HG03378 (cell line): ENCODE data around the gene GSC2.

Source experiments
- ATAC-seq: cut with Tn5 transposase; IDR thresholded peaks from one replicate; pipeline ENCODE4 v1.9.1; 2021; ENCODE audit warnings: mild to moderate bottlenecking, moderate library complexity; ENCODE audit not compliant: unreplicated experiment

The GSC2 gene

DNA sequence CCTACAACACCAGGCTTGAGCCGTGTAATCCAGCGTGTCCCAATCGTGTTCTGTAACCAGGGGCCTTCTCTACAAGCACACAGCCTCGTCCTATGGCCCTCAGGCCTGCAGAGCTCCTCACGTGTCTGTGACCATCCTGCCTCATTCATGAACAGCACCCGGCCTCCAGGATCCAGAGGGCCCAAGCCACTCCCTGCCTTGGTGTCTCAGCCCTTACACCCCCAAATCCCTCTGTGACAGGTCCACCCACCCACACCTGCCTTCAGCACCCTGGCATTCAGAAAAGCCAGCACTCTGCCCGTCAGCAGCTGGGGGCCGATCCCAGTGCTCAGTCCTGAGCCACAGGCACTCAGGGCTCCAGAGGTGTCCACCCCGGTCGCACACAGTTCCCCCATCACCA, 13.2 kb downstream of the GSC2 start:
- no peak for ATAC-seq

- no peak for ATAC-seq
Measured at GRCh38 chr22:19134874-19135273, 15.2 kb downstream of the GSC2 start.

GRCh38 chr22:19134176-19134831, 15.8 kb downstream of the GSC2 start:
- no peak for ATAC-seq

DNA sequence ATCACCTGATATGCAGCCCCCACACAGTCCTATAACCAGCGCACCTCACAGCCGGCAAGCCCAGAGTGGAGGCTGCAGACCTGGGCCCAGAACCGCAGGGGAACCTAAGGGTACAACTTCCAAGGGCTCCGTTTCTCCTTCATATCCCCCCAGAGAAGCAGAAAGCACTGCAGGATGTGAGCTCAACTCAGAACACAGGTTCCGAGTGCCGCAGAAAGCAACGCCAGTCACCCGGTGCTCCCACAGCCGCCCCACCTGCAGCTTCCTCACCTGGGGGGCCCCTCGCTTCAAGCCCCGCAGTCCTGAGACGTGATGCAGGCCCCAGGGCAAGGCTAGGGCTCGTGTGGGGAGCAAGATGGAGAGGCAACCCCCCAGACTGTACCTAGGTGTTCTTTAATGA, 16.5 kb downstream of the GSC2 start:
- no peak for ATAC-seq

GRCh38 chr22:19132693-19133400, 17.2 kb downstream of the GSC2 start:
- no peak for ATAC-seq

- ATAC-seq = no peak
Measured at GRCh38 chr22:19132153-19132552, 17.9 kb downstream of the GSC2 start.

DNA sequence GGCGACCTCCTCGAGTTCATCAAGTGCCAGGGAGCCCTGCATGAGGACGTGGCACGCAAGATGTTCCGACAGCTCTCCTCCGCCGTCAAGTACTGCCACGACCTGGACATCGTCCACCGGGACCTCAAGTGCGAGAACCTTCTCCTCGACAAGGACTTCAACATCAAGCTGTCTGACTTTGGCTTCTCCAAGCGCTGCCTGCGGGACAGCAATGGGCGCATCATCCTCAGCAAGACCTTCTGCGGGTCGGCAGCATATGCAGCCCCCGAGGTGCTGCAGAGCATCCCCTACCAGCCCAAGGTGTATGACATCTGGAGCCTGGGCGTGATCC, 18.4 kb downstream of the GSC2 start:
- no peak for ATAC-seq

DNA sequence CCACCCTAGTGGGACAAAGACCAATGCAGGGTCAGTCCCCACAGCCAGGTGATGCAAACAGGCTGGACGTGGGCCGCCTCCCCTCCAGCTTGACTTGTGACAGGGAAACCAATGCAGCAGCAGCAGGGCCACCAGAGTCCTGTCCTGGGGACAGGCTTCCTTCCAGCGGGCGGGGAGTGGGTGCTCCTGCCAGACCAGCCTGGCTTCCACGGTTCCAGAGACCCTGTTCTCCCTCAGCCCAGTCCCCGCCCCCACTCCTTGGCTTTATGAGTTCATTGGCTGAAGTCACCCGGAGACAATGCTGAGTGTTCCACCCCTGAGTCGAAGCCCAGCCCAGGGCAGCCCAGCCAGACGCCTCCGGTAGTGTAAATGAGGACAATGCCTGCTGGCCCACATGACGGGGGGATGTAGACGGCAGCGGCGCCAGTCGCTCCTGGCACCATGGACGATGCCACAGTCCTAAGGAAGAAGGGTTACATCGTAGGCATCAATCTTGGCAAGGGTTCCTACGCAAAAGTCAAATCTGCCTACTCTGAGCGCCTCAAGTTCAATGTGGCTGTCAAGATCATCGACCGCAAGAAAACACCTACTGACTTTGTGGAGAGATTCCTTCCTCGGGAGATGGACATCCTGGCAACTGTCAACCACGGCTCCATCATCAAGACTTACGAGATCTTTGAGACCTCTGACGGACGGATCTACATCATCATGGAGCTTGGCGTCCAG, 19.0 kb downstream of the GSC2 start, which contains the start of gene TSSK2:
TSS of gene TSSK2 (plus strand) at position 350 of the 726 bp plus-strand sequence. CDS start at position 442, 92 bp downstream.
- ATAC-seq = no peak

DNA sequence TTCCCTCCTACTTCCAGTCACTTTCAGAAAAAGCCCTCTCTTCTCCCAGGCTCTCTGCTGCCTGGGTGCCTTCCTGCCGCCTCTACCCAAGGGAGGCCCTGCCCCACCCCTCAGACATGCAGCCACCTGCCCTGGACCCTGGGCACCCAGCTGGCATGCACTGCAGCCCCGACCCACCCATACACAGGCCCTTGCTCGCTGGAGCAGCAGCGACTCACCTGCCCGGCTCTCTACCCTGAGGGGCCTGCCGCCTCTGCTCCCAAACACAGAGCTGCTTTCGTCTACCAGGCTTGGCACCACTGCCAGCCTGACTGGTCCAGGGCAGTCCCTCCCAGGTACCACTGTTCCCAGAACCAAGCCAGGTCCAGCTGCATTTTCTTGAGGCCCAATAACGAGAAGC, 20.2 kb downstream of the GSC2 start:
- no peak for ATAC-seq

DNA sequence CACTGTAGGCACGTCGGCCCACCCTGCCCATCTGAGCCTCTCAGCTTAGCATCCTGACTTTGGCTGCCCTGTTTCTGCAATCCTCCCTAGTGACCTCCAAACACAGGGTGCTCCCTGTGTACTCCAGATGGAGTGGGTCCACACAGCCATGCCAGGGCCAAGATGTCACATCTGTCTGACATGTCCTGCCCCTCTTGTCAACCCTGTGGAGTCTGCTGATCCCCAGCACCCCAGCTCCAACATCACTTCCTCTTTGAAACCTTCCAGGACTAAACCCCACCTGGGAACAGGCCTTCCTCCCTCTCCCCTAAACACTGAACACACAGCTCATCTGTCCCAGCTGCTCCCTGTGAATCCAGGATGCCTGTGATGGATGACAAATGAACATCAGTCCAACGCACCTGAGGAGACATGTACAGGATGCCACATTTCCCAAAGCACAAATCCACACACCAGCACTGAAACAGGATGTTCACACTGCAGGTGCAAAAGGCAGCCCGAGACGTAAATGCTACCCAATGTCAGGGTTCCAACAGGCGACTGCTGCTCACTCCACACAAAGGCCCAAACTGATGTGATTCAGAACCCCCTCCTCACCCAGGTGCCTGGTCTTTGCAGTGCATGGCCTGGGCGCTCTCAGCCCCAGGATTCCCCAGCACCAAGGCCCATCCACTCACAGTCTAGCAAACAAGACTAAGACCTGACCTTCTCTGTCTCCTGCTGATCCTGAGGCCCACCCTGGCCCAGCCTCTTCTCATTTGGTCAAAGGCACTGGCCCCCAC, 21.0 kb downstream of the GSC2 start:
- ATAC-seq = no peak

- no peak for ATAC-seq
Measured at GRCh38 chr22:19128009-19128401, 22.1 kb downstream of the GSC2 start.

DNA sequence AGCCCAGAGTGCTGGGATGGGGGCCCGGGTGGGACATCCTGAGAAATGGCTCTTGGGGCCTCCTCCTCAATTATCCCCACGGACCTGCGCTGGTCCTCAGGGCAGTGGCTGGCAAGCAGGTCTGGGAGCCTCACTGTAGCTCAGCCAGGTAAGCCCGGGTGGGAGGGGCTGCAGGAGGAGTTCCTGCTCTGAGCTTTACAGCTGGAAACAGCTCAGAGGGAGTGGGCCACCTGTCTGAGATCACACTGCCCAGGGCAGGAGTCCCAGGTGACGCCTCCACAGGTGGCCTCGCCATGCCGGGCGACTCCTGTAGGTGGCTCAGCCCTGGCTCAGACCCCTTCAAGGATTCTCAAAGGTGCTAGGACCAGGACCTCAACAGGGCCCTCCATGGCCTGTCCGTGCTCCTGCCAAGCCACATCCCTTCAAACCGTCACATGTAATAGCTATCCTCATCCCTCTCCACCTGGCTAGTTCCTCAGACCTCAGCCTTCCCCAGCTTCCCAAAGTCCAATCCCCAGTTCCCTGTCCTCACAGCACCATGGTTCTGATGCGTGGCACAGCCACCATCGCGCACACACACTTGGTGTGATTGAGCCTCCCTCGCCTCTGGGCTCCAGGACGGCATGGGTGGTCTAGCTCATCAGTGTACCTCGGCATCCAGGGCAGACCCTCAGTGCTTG, 22.6 kb downstream of the GSC2 start:
- ATAC-seq = no peak

- no peak for ATAC-seq
Measured at GRCh38 chr22:19126309-19127273, 23.5 kb downstream of the GSC2 start.

DNA sequence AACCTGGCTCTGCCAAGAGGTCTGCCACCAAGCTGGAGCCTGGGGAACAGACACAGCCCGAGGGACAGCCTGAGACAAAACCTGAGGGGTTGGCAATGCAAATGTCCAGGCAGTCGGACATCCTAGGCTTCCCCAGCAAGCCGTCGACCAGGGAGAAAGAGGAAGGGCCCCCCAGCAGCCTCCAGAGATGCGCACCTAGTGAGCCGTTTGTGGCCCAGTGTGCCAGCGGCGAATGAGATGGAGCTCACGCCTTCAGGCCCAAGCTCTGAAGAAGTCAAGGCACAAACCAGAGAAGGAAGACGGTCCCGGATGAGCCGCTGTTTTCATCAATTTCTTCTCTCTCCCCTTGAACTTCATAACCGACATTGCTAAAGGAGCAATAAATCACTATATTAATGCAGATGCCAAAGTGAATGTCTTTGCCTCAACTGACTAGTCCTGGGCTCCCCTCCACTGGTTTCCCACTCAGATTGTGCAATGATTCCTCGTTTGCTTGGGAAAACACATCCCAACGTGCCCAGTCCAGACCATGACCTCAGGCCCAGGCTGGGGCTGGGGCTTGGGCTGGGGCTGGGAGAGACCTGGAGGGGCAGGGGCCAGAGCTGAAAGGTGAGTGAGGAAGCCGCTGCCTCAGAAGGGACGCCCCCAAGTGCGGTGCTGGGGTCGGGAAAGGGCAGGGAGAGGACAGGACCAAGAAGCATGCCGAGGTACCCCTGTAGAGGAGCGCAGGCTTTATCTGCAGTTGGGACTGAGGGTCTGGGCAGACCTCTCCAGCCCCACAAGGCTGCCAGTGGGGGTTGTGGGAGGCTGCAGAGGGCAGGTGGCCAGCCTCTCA, 24.4 kb downstream of the GSC2 start:
- no peak for ATAC-seq

GRCh38 chr22:19125011-19125410, 25.1 kb downstream of the GSC2 start:
- no peak for ATAC-seq

- ATAC-seq = no peak
Measured at GRCh38 chr22:19124377-19124776, 25.7 kb downstream of the GSC2 start.

DNA sequence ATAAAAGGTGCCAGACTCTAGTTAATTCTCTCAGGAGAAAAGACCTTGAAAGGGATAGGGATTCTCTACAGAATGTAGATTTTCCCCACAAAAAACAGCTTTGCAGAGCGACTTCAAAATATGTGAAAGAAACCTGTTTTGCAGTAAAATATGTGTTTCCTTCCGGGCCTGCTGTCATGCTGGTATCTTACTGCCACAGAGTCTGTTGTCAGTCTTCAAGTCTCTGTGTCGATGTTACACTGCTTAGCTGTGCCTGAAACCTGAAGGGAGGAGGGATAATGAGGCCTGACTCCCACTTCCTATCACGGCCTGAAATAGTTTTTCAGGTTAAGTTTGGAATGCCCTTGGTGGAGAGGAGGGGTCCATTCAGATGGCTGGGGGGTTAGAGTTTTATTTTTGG, 26.2 kb downstream of the GSC2 start:
- no peak for ATAC-seq

DNA sequence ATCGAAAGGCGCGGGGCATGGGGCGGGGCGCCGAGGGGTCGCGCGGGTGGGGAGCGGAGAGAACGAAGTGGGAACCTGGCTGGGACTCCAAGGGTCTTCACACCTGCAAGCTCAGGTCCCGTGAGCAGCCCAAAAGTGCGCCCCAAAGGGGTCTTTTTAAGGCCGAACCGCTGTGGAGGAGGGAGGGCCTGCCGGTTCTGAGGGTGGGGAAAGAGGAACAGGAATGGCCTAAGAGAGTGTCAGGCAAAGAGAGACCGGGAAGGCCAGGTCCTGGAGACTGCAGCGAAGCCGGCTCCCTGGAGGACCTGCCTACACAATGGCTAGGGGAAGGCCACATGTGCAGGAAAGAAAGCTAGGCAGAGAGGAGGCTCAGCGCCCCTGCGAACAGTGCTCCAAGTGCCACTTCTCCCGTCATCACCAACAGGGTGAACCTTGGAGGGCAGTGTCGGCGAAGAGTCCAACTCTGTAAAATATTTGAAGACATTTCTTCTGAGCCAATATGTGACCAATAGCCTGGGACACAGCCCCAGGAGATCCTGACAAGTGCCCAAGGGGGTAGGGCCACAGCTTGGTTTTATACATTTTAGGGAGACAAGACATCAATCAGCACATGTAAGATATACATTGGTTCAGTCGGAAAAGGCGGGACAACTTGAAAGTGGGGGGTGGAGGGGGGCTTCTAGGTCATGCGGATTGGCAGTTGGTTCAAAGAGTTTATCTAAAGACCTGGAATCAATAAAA, 27.2 kb downstream of the GSC2 start:
- ATAC-seq = no peak
